Calu3 (cell line): ENCODE measurements around the gene SH3RF3. TPM values are rescaled to one million over a fixed set of nuclear protein-coding genes. Genes with fewer than 3 reads are reported as not detected.

Experiments used
- BruUV-seq: library from RNA; stranded (reverse); fragments of 400-500 nt; replicated peaks from 2 replicates; lab custom pipeline; 2021; lab: Mats Ljungman, UMichigan
- CTCF ChIA-PET: fragments of 300-600 bp; sonication (Branson Sonifier 250); formaldehyde crosslinking; loops from one replicate; lab custom pipeline; 2022; ENCODE audit warnings: antibody characterized with exemption; lab: Charles Lee
- DNase-seq: peaks from one replicate; pipeline ENCODE4 v3.0.0; 2022
- H3K27ac Mint-ChIP-seq: one replicate; pipeline ENCODE4 v1.8.0; 2022; ENCODE audit warnings: mixed read lengths; ENCODE audit not compliant: unreplicated experiment
- H3K27me3 Mint-ChIP-seq: one replicate; pipeline ENCODE4 v1.8.0; 2022; ENCODE audit warnings: mixed read lengths; ENCODE audit not compliant: unreplicated experiment
- H3K36me3 Mint-ChIP-seq: one replicate; pipeline ENCODE4 v1.8.0; 2022; ENCODE audit warnings: mild to moderate bottlenecking, moderate library complexity, mixed read lengths; ENCODE audit not compliant: insufficient read depth, unreplicated experiment
- H3K4me1 Mint-ChIP-seq: one replicate; pipeline ENCODE4 v1.8.0; 2022; ENCODE audit warnings: mild to moderate bottlenecking, low read depth, mixed read lengths; ENCODE audit not compliant: unreplicated experiment
- H3K4me3 Mint-ChIP-seq: one replicate; pipeline ENCODE4 v1.8.0; 2022; ENCODE audit warnings: mild to moderate bottlenecking, low read depth, moderate library complexity, mixed read lengths; ENCODE audit not compliant: unreplicated experiment
- H3K9me3 Mint-ChIP-seq: one replicate; pipeline ENCODE4 v1.8.0; 2022; ENCODE audit warnings: low read depth, mixed read lengths; ENCODE audit not compliant: unreplicated experiment
- CTCF ChIP-seq: fragments of 200-600 bp; IDR thresholded peaks from one replicate; pipeline ENCODE4 v1.8.0; 2022; ENCODE audit warnings: antibody characterized with exemption; ENCODE audit not compliant: unreplicated experiment
- intact Hi-C: fragments of 100-400 bp; cut with micrococcal nuclease; formaldehyde crosslinking; loops from one replicate; pipeline ENCODE4 v1.10.0; 2022; ENCODE audit not compliant: unreplicated experiment
- total RNA-seq: library from RNA; stranded (reverse); gene quantifications from 2 replicates; pipeline ENCODE4 v1.2.3, GENCODE V29; 2022

SH3RF3 gene
- total RNA-seq, 1 experiment from 2014 or later, result 0.17 TPM

GRCh38 chr2:109448946-109449788 lies 320.2 kb downstream of the SH3RF3 start:
- Mint-ChIP-seq H3K27me3 (peaks cover 81% of the 10 kb centered on the region), H3K4me3 (no peak overlapping the region), H3K27ac (no peak overlapping the region), H3K9me3 (peaks cover 5% of the 10 kb centered on the region), H3K36me3 (no peaks in the 10 kb centered on the region), H3K4me1 (no peaks in the 10 kb centered on the region)
- no peak for TF ChIP-seq CTCF
- BruUV-seq, result no TSS peak
- peak; percentile 13 for DNase-seq
- CTCF ChIA-PET, result interaction anchor here (1.3 kb wide), 1 partner anchor 61 kb away, joined by 9 read pairs; no protein-coding TSS in a partner anchor
- intact Hi-C loops, result no loop called here

- Mint-ChIP-seq H3K27me3 (peaks cover 81% of the 10 kb centered on the region), H3K36me3 (no peaks in the 10 kb centered on the region), H3K4me3 (no peak overlapping the region), H3K9me3 (no peaks in the 10 kb centered on the region), H3K27ac (no peak overlapping the region), H3K4me1 (no peaks in the 10 kb centered on the region)
- CTCF ChIA-PET, result no interaction called here
- no peak for TF ChIP-seq CTCF
- BruUV-seq, result no TSS peak
- intact Hi-C loops, result no loop called here
- no peak for DNase-seq
These were observed 321.7 kb downstream of the SH3RF3 start for GRCh38 chr2:109450574-109451273.

GRCh38 chr2:109451671-109452070 lies 322.7 kb downstream of the SH3RF3 start:
- no peaks in the 10 kb centered on the region for H3K4me1 Mint-ChIP-seq
- DNase-seq, result no peak
- CTCF ChIA-PET, result no interaction called here
- intact Hi-C loops, result no loop called here
- no TSS peak for BruUV-seq
- no peak overlapping the region for H3K4me3 Mint-ChIP-seq
- no peaks in the 10 kb centered on the region for H3K9me3 Mint-ChIP-seq
- H3K27me3 Mint-ChIP-seq, result peaks cover 81% of the 10 kb centered on the region
- no peak for TF ChIP-seq CTCF
- H3K36me3 Mint-ChIP-seq, result no peaks in the 10 kb centered on the region
- H3K27ac Mint-ChIP-seq, result no peak overlapping the region

- no peak for DNase-seq
- Mint-ChIP-seq H3K4me1 (no peaks in the 10 kb centered on the region), H3K4me3 (no peak overlapping the region), H3K36me3 (no peaks in the 10 kb centered on the region), H3K9me3 (no peaks in the 10 kb centered on the region), H3K27ac (no peak overlapping the region), H3K27me3 (peaks cover 84% of the 10 kb centered on the region)
- CTCF ChIA-PET, result interaction anchor here (0.6 kb wide), 1 partner anchor 212 kb away, joined by 4 read pairs; no protein-coding TSS in a partner anchor
- intact Hi-C loops, result no loop called here
- no peak for TF ChIP-seq CTCF
- no TSS peak for BruUV-seq
These were observed 323.6 kb downstream of the SH3RF3 start for GRCh38 chr2:109452318-109453305.
